H1 (cell line): ENCODE data around the gene LMO4. TPM values are rescaled to one million over a fixed set of nuclear protein-coding genes. Genes with fewer than 3 reads are reported as not detected.

ENCODE experiments used
- CTCF ChIA-PET: fragments of 300-600 bp; sonication (Branson Sonifier 250); formaldehyde crosslinking; loops from one replicate; lab custom pipeline; 2021; ENCODE audit not compliant: partially characterized antibody; lab: Charles Lee
- POLR2A ChIA-PET: fragments of 300-600 bp; sonication (Branson Sonifier 250); formaldehyde crosslinking; loops from one replicate; lab custom pipeline; 2021; ENCODE audit warnings: inconsistent platforms; ENCODE audit not compliant: partially characterized antibody; lab: Charles Lee
- DNase-seq, 2 experiments: peaks; one replicate each; pipeline versions ENCODE4 v3.0.0 to v3.0.0-alpha.2; 2010 to 2022; ENCODE audit warnings: low spot score in 2 of 2, low read depth in 1 of 2, mixed read lengths in 1 of 2
- FAIRE-seq: peaks from 2 replicates; lab custom pipeline; 2011; peaks lifted over from hg19 to GRCh38; lab: Jason Lieb, UNC
- H2AFZ ChIP-seq: 2 replicates; pipeline ENCODE4 v1.8.1; 2012; ENCODE audit warnings: low read length, inconsistent platforms
- H2AK5ac ChIP-seq: 2 replicates; pipeline ENCODE4 v1.6.1; 2013; ENCODE audit warnings: low read depth, low read length
- H2BK120ac ChIP-seq: replicated peaks from 2 replicates; pipeline ENCODE3; 2013; ENCODE audit warnings: low read depth, low read length, inconsistent platforms
- H2BK12ac ChIP-seq: 2 replicates; pipeline ENCODE4 v1.6.1; 2013; ENCODE audit warnings: low read depth, low read length
- H2BK15ac ChIP-seq: 2 replicates; pipeline ENCODE4 v1.6.1; 2013; ENCODE audit warnings: low read length
- H2BK20ac ChIP-seq: 2 replicates; pipeline ENCODE4 v1.6.1; 2013; ENCODE audit warnings: low read length
- H2BK5ac ChIP-seq: 2 replicates; pipeline ENCODE4 v1.6.1; 2013; ENCODE audit warnings: low read depth, low read length
- H3K14ac ChIP-seq: 2 replicates; pipeline ENCODE4 v1.6.1; 2013; ENCODE audit warnings: inconsistent platforms; ENCODE audit not compliant: insufficient read length
- H3K18ac ChIP-seq: 2 replicates; pipeline ENCODE4 v1.6.1; 2013; ENCODE audit warnings: low read length; ENCODE audit errors: extremely low read depth
- H3K23ac ChIP-seq: 2 replicates; pipeline ENCODE4 v1.6.1; 2013; ENCODE audit warnings: inconsistent platforms; ENCODE audit not compliant: insufficient read length
- H3K23me2 ChIP-seq: 2 replicates; pipeline ENCODE4 v1.6.1; 2013; ENCODE audit warnings: low read depth, low read length
- H3K27ac ChIP-seq: 2 replicates; pipeline ENCODE4 v1.6.1; 2011; ENCODE audit warnings: low read depth, low read length, inconsistent platforms
- H3K27me3 ChIP-seq, 4 experiments: replicated peaks in 1 of 4; 1 replicate in 1 of 4; 2 replicates in 3 of 4; pipeline versions ENCODE4 v1.6.1 to v1.8.1; 2011 to 2013; ENCODE audit warnings: low read length in 3 of 4, mild to moderate bottlenecking in 3 of 4, inconsistent platforms in 2 of 4, mixed read lengths in 2 of 4, moderate library complexity in 1 of 4; ENCODE audit not compliant: control insufficient read depth in 3 of 4, insufficient read depth in 3 of 4; ENCODE audit errors: extremely low read depth in 1 of 4
- H3K36me3 ChIP-seq, 4 experiments: 2 replicates each; pipeline versions ENCODE4 v1.6.1 to v1.8.1; 2011 to 2013; ENCODE audit warnings: mild to moderate bottlenecking in 4 of 4, low read length in 3 of 4, moderate library complexity in 2 of 4, control low read depth in 1 of 4, inconsistent platforms in 1 of 4; ENCODE audit not compliant: insufficient read depth in 4 of 4, control insufficient read depth in 2 of 4
- H3K4ac ChIP-seq: replicated peaks from 2 replicates; pipeline ENCODE3; 2013; ENCODE audit warnings: low read length, low read depth, mixed read lengths, inconsistent platforms; ENCODE audit not compliant: insufficient read length
- H3K4me1 ChIP-seq, 4 experiments: replicated peaks in 1 of 4; 1 replicate in 1 of 4; 2 replicates in 3 of 4; pipeline versions ENCODE4 v1.6.1 to v1.8.1; 2011 to 2013; ENCODE audit warnings: low read length in 3 of 4, inconsistent platforms in 2 of 4, mixed read lengths in 1 of 4; ENCODE audit not compliant: insufficient read depth in 4 of 4, control insufficient read depth in 3 of 4
- H3K4me2 ChIP-seq, 2 experiments: 2 replicates each; pipeline versions ENCODE4 v1.6.1 to v1.8.1; 2011 to 2013; ENCODE audit warnings: low read depth in 2 of 2, low read length in 2 of 2, control low read depth in 1 of 2, inconsistent platforms in 1 of 2, mild to moderate bottlenecking in 1 of 2; ENCODE audit not compliant: insufficient read depth in 1 of 2
- H3K4me3 ChIP-seq, 4 experiments: fragments of 200-600, 300-600 bp in 1 of 4; sonication (generic), shearing (Covaris generic), sonication (Bioruptor Twin) in 1 of 4; 2 replicates each; pipeline versions ENCODE4 v1.5.1 to v1.8.1; 2011 to 2016; ENCODE audit warnings: low read length in 4 of 4, low read depth in 3 of 4, control low read depth in 2 of 4, inconsistent platforms in 2 of 4, mild to moderate bottlenecking in 2 of 4, mixed read lengths in 1 of 4, moderate library complexity in 1 of 4; ENCODE audit not compliant: insufficient read depth in 2 of 4; ENCODE audit errors: extremely low read depth in 1 of 4
- H3K56ac ChIP-seq: replicated peaks from 2 replicates; pipeline ENCODE3; 2013; ENCODE audit warnings: low read depth, mild to moderate bottlenecking, mixed read lengths, low read length, inconsistent platforms; ENCODE audit not compliant: insufficient read length
- H3K79me1 ChIP-seq: 2 replicates; pipeline ENCODE4 v1.6.1; 2013; ENCODE audit warnings: low read depth, low read length, control low read depth
- H3K79me2 ChIP-seq, 2 experiments: 2 replicates each; pipeline versions ENCODE4 v1.6.1 to v1.8.1; 2012 to 2013; ENCODE audit warnings: low read length in 2 of 2, mild to moderate bottlenecking in 2 of 2, inconsistent platforms in 1 of 2; ENCODE audit not compliant: insufficient read depth in 2 of 2, control insufficient read depth in 1 of 2
- H3K9ac ChIP-seq, 4 experiments: replicated peaks in 1 of 4; 1 replicate in 1 of 4; 2 replicates in 3 of 4; pipeline versions ENCODE4 v1.6.1 to v1.8.1; 2011 to 2013; ENCODE audit warnings: low read depth in 3 of 4, low read length in 3 of 4, control low read depth in 2 of 4, mild to moderate bottlenecking in 2 of 4, moderate library complexity in 2 of 4, inconsistent platforms in 1 of 4; ENCODE audit errors: extremely low read depth in 1 of 4
- H3K9me3 ChIP-seq, 2 experiments: 2 replicates each; pipeline versions ENCODE4 v1.6.1 to v1.8.1; 2012 to 2013; ENCODE audit warnings: mild to moderate bottlenecking in 2 of 2, moderate library complexity in 2 of 2, control low read depth in 1 of 2, inconsistent platforms in 1 of 2, low read depth in 1 of 2, low read length in 1 of 2, mixed read lengths in 1 of 2; ENCODE audit not compliant: insufficient read depth in 2 of 2
- H4K20me1 ChIP-seq, 2 experiments: replicated peaks in 1 of 2; 2 replicates each; pipeline versions ENCODE3 to v1.8.1; 2011 to 2013; ENCODE audit warnings: inconsistent platforms in 2 of 2, low read length in 2 of 2, mild to moderate bottlenecking in 1 of 2; ENCODE audit not compliant: insufficient read depth in 2 of 2, control insufficient read depth in 1 of 2
- H4K5ac ChIP-seq: 2 replicates; pipeline ENCODE4 v1.6.1; 2013; ENCODE audit warnings: low read length, low read depth, mixed read lengths, inconsistent platforms; ENCODE audit not compliant: insufficient read length
- H4K8ac ChIP-seq: 2 replicates; pipeline ENCODE4 v1.8.0; 2013; ENCODE audit warnings: mild to moderate bottlenecking, moderate library complexity, low read length, inconsistent platforms; ENCODE audit not compliant: insufficient read depth; ENCODE audit errors: extremely low read depth
- H4K91ac ChIP-seq: replicated peaks from 2 replicates; pipeline ENCODE3; 2013; ENCODE audit warnings: low read length, mixed read lengths, inconsistent platforms; ENCODE audit not compliant: insufficient read length
- RXRA ChIP-seq: IDR thresholded peaks from 2 replicates; pipeline ENCODE4 v1.6.1; 2011; ENCODE audit warnings: low read depth, mild to moderate bottlenecking, low read length, moderate library complexity; ENCODE audit not compliant: insufficient read depth
- SUZ12 ChIP-seq: fragments of 200-600 bp; sonication (generic); IDR thresholded peaks from 2 replicates; pipeline ENCODE4 v1.6.1; 2012; ENCODE audit warnings: mild to moderate bottlenecking, inconsistent platforms, low read length, moderate library complexity, mixed read lengths
- WGBS, 2 experiments: shearing (Covaris generic) in 1 of 2; methylation state at CpG; one replicate each; pipeline versions ENCODE4 v1.1.6 to v1.1.7; 2013 to 2015; ENCODE audit warnings: low lambda C conversion rate in 2 of 2, mixed read lengths in 2 of 2, inconsistent platforms in 1 of 2, low coverage in 1 of 2, missing lambda C conversion rate in 1 of 2; ENCODE audit not compliant: insufficient replicate concordance in 2 of 2, insufficient coverage in 1 of 2, insufficient read length in 1 of 2; ENCODE audit errors: extremely low coverage in 1 of 2, missing lambda C conversion rate in 1 of 2; 5-methylcytosine and 5-hydroxymethylcytosine counted together
- polyA plus RNA-seq, 7 experiments: library from polyadenylated mRNA; depleted of rRNA in 3 of 7; stranded (reverse) in 5 of 7; unstranded in 2 of 7; fragments of >200 nt in 5 of 7; fragments of 200-250 nt in 2 of 7; gene quantifications; 1 replicate in 5 of 7; 2 replicates in 1 of 7; 4 replicates in 1 of 7; pipeline versions ENCODE4 v1.2.1 to v1.2.3, GENCODE V29; 2011 to 2013; ENCODE audit warnings: missing spikeins in 2 of 7, mixed read lengths in 2 of 7
- total RNA-seq: library from RNA; stranded (reverse); fragmentation: NEBNext Ultra II Directional; extraction: Animal tissue kit (Norgen Biotek cat#: 25700); gene quantifications from 2 replicates; pipeline ENCODE4 v1.2.1, GENCODE V29; 2021

Gene LMO4
- total and polyA plus RNA-seq, 2 of the 8 experiments (the other 6 are each of a cell fraction or from before 2014, with no cell fraction given) = 71.7 to 98.7 TPM

DNA sequence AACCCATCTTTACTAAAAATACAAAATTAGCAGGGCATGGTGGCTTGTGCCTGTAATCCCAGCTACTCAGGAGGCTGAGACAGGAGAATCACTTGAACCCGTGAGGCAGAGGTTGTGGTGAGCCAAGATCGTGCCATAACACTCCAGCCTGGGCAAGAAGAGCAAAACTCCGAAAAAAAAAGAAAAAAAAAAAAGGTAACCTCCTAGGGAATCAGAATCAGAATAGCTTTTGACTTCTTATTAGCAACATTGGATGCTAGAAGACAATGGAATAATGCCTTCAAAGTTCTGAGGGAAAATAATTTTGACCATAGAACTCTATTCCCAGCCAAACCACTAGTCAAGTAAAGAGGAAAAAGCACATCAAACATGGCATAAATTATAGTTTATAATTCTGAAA is 60.9 kb downstream of the LMO4 start:
- no peak overlapping the region for H3K14ac ChIP-seq
- no peak overlapping the region for H2BK120ac ChIP-seq
- H3K79me2 ChIP-seq = no peaks in the 10 kb centered on the region
- no peak overlapping the region for H3K4ac ChIP-seq
- H2AFZ ChIP-seq = no peak overlapping the region
- no peaks in the 10 kb centered on the region for H3K23me2 ChIP-seq
- ChIA-PET CTCF (no interaction called here), POLR2A (no interaction called here)
- no peak for DNase-seq
- H2AK5ac ChIP-seq = no peak overlapping the region
- WGBS, 2 experiments = 100% methylated on average over 3 of the region's 3 CpGs; no CpG with 5 or more reads in 1 of the 2 experiments
- H3K27ac ChIP-seq = no peak overlapping the region
- no peaks in the 10 kb centered on the region for H3K27me3 ChIP-seq
- H2BK5ac ChIP-seq = no peak overlapping the region
- no peak overlapping the region for H3K56ac ChIP-seq
- H3K36me3 ChIP-seq = no peaks in the 10 kb centered on the region
- no peak overlapping the region for H4K91ac ChIP-seq
- no peaks in the 10 kb centered on the region for H3K4me1 ChIP-seq
- H3K79me1 ChIP-seq = no peaks in the 10 kb centered on the region
- TF ChIP-seq RXRA (no peak), SUZ12 (no peak)
- H3K18ac ChIP-seq = no peak overlapping the region
- H4K5ac ChIP-seq = no peak overlapping the region
- FAIRE-seq = no peak
- no peak overlapping the region for H2BK15ac ChIP-seq
- no peak overlapping the region for H2BK12ac ChIP-seq
- no peak overlapping the region for H3K4me3 ChIP-seq
- no peak overlapping the region for H3K9ac ChIP-seq
- no peak overlapping the region for H2BK20ac ChIP-seq
- H4K20me1 ChIP-seq = no peaks in the 10 kb centered on the region
- no peak overlapping the region for H3K4me2 ChIP-seq
- H3K9me3 ChIP-seq = peaks cover 0 to 3% of the 10 kb centered on the region in 2 experiments; a peak in 1 of 4 replicates
- H4K8ac ChIP-seq = no peak overlapping the region
- no peak overlapping the region for H3K23ac ChIP-seq
